Activated CD4-positive, alpha-beta T cell treated with anti-CD3 and anti-CD28 coated beads, Interleukin-10, Interleukin-2, amounts not matched to agents 100 ng/mL and 50 ng/mL, durations not matched to agents 16 hours and 8 hours (primary cell): ENCODE data around the gene DGCR2.
A peak's percentile ranks its signal among the peaks of the same experiment; 100 is the strongest.

Source experiments
- DNase-seq: peaks from one replicate; pipeline ENCODE4 v3.0.0-alpha.2; 2020

Gene DGCR2

DNA sequence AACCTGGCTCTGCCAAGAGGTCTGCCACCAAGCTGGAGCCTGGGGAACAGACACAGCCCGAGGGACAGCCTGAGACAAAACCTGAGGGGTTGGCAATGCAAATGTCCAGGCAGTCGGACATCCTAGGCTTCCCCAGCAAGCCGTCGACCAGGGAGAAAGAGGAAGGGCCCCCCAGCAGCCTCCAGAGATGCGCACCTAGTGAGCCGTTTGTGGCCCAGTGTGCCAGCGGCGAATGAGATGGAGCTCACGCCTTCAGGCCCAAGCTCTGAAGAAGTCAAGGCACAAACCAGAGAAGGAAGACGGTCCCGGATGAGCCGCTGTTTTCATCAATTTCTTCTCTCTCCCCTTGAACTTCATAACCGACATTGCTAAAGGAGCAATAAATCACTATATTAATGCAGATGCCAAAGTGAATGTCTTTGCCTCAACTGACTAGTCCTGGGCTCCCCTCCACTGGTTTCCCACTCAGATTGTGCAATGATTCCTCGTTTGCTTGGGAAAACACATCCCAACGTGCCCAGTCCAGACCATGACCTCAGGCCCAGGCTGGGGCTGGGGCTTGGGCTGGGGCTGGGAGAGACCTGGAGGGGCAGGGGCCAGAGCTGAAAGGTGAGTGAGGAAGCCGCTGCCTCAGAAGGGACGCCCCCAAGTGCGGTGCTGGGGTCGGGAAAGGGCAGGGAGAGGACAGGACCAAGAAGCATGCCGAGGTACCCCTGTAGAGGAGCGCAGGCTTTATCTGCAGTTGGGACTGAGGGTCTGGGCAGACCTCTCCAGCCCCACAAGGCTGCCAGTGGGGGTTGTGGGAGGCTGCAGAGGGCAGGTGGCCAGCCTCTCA is 3.5 kb upstream of the DGCR2 start:
- DNase-seq: no peak

- no peak for DNase-seq
Observed at GRCh38 chr22:19125011-19125410, 2.8 kb upstream of the DGCR2 start.

DNA sequence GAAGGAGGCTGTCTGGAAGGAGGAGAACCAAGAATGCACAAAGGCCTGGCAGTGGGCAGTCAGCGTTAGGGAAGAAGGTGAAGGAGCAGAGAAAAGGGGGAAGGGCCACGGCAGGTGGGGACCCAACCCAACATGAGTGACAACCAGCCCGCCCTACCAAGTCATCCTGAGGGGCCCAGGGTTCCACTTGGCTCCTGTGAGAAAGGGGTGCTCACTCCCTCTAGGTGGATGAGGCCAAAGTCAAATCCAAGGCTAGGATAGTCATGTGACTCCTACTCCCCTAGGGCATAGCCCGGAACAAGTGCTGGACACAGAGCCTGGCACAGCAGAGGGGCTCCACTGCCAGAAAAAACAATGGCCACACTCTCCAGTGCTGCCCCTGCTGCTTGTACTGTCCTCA is 2.2 kb upstream of the DGCR2 start:
- no peak for DNase-seq

DNA sequence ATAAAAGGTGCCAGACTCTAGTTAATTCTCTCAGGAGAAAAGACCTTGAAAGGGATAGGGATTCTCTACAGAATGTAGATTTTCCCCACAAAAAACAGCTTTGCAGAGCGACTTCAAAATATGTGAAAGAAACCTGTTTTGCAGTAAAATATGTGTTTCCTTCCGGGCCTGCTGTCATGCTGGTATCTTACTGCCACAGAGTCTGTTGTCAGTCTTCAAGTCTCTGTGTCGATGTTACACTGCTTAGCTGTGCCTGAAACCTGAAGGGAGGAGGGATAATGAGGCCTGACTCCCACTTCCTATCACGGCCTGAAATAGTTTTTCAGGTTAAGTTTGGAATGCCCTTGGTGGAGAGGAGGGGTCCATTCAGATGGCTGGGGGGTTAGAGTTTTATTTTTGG is 1.7 kb upstream of the DGCR2 start:
- no peak for DNase-seq

DNA sequence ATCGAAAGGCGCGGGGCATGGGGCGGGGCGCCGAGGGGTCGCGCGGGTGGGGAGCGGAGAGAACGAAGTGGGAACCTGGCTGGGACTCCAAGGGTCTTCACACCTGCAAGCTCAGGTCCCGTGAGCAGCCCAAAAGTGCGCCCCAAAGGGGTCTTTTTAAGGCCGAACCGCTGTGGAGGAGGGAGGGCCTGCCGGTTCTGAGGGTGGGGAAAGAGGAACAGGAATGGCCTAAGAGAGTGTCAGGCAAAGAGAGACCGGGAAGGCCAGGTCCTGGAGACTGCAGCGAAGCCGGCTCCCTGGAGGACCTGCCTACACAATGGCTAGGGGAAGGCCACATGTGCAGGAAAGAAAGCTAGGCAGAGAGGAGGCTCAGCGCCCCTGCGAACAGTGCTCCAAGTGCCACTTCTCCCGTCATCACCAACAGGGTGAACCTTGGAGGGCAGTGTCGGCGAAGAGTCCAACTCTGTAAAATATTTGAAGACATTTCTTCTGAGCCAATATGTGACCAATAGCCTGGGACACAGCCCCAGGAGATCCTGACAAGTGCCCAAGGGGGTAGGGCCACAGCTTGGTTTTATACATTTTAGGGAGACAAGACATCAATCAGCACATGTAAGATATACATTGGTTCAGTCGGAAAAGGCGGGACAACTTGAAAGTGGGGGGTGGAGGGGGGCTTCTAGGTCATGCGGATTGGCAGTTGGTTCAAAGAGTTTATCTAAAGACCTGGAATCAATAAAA is 710 bp upstream of the DGCR2 start:
- no peak for DNase-seq

DNA sequence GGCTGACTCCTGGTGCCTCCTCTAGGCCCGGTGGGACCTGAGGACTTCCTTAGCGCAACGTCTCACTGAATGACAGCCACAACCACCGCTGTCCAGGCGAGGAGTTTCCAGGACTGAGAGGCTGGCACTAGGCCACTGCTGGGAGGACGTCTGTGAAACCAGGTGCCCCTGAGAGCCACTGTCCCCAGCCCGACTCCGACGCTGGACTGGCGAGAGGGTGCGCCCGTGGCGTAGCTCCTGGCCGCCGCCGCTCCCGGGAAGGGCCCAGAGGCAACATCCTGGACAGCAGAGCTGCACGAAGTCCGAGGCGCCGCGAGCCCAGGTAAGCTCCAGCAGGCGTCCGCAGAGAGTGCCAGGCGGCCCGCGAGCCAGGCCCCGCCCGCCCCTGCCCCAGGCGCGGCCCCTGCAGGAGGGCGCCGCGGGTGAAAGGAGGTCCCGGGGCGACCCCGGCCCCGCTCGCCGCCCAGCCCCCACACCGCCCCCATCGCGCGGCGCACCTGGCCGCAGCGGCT is 525 bp downstream of the DGCR2 start:
- peak; percentile 44 for DNase-seq

DNA sequence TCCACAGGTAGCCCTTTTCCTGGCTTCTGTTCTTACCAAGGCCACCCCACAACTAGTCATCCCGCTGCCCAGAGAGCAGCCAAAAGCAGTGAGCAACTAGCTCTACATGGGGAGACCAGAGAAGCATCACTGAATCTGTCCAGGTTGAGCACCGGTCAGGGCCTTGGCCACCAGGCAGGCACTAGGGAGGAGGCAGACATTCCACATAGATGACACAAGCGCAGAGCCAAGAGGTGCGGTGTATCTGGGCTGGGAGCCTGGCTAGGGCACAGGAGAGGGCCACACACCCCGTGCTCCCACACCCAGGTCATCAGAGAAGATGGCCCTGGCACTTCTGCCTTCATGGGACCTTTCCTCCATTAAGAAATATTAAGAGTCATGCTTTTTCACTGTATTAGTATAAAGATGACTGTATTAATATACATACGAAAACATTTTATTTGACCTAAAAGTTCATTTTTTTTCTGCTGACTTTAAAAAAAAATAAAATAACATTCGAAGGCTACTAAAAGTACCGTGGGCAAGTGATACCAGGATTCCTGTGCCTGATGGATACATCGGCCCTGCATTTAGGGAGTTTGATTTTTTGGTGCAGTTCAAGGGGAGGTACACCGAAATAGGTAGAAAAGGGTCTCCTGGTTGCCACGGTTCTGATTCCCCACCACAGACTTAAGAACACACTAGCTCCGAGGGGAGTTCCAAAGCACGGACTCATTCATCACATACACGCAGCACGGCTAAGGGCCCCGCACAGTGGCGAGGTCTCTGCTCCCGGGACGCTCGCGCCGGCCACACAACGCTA is 1.2 kb downstream of the DGCR2 start:
- no peak for DNase-seq

DNA sequence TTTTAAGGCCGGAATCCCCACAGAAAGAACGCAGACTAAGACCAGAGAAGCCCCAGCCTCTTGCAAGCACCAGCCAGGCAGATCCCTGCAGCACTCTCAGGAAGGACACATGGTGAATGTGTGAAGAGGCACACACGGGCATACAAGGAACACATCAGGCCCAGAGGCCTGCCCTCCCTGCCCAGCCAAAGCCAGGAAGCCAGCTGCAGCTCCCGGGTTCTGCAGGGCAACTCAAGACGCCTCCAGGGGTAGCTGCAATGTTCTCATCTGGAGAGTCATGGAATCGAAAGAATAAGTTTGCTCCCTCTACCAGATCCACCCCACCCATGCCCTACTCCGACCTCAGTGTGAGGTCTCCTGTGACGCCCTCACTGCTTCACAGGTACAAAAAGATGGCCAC is 2.3 kb downstream of the DGCR2 start:
- no peak for DNase-seq

- DNase-seq: peak; percentile 22
Observed at GRCh38 chr22:19118329-19118880, 3.8 kb downstream of the DGCR2 start.

- DNase-seq: no peak
Observed at GRCh38 chr22:19117111-19117512, 5.1 kb downstream of the DGCR2 start.

- DNase-seq: no peak
Observed at GRCh38 chr22:19115628-19116027, 6.6 kb downstream of the DGCR2 start.

DNA sequence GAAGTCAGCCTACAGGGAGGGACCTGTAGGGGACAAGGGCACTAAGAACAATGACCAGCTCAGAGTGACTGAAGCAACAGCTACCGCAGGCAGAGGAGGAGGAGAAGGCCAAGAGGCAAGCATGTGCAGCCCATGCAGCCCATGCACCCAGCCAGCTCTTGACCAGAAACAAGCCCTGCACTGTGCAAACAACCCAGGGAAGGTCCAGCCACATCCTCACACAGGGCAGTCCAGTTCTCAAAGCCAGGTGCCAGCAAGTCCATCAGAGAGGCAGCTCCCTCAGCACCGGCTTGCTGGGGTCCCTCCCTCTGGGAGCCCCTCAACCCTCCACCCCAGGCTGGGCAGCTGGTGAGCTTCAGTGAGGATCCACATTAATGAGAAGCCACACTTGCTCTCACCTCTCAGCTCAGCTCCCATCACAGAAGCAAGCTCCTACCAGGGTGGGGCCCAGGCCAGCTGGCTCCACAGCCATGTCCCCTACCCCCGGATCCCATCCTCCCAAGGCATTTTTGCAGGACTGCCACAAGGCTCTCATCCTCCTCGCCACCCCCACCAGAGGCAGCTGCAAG is 7.1 kb downstream of the DGCR2 start:
- no peak for DNase-seq

- no peak for DNase-seq
Observed at GRCh38 chr22:19113429-19113828, 8.8 kb downstream of the DGCR2 start.

GRCh38 chr22:19111584-19111983 is 10.6 kb downstream of the DGCR2 start:
- DNase-seq: no peak

- no peak for DNase-seq
Observed at GRCh38 chr22:19111140-19111539, 11.1 kb downstream of the DGCR2 start.

DNA sequence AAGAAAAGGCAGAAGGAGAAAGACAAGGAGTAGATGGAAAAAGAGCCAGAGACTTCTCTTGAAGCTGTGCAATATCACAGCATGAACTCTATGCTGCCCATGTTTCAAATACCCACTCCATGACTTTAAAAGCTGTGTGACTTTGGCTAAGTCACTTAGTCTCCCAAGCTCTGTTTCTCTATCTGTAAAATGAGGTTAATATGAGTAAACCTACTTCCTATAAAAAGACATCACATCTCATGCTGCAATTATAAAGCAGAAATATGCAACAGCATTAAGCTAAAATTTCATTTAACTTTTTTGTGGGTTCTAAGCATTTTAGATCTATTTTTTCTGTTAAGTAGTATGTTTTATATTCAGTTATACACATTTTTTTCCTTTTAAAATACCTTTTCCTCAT is 11.6 kb downstream of the DGCR2 start:
- no peak for DNase-seq

DNA sequence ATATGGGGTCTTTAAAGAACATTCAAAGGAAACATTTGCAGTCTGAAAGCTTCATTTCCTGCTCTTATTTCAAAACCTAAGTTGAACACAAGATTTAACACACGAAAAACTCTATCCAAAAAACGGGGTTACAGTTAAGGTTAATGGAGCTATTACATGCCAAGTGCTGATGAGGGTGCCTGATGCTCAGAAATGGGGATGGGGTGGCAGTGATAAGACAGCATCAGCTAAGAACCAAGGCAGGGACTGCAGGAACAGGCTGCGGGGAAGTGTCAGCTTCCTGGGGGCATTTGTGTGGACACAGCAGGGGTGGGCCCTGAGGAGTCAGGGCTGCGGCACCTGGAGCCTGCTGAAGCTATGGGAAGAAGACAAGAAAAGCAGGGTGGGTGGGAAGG is 12.2 kb downstream of the DGCR2 start:
- DNase-seq: no peak

DNA sequence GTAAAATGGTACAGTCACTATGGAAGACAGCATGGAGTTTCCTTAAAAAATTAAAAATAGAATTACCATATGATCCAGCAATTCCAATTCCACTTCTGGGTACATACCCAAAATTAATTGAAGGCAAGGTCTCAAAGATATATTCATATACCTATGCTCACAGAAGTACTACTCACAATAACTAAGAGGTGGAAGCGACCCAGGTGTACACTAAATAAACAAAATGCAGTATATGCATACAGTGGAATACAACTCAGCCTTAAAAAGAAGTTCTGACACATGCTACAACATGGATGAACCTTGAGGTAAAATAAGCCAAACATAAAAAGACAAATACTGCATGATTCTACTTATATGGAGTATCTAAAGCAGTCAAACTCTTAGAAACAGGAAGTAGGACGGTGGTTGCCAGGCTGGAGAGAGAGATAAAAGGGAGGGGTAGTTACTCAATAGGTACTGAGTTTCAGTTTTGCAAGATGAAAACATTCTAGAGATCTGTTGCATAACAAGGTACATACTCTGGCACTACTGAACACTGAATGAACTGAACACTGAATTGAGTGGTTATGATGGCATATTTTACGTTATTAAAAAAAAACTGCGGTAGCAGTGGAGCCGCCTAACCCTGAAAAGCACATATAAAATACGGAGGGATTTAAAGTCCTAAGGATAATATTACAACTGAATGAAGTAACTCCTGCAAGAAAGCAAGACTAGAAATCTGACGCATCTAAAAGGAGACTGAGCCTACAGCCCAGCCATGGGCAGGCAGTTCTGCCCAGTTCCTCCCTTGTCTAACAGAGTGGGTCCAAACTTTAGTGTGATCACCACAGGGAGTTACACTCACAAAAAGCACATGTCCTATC is 12.8 kb downstream of the DGCR2 start:
- DNase-seq: peak; percentile 78

GRCh38 chr22:19108807-19109197 is 13.4 kb downstream of the DGCR2 start:
- no peak for DNase-seq

DNA sequence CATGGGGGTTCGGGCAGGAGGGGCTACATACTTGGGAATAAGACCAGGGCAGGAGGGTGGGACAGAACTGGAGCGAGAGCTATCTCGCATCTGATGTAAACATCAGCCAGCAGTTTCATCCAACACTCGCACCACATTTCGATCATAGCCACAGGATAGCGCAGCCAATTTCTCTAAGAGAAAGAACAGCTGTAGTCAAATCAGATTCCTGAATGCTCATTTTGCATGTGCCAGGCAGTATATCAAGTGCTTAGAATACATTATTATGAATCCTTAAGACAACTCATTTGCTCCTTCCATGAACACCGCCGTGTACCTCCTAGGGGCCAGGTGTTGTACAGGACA is 14.5 kb downstream of the DGCR2 start:
- no peak for DNase-seq

DNA sequence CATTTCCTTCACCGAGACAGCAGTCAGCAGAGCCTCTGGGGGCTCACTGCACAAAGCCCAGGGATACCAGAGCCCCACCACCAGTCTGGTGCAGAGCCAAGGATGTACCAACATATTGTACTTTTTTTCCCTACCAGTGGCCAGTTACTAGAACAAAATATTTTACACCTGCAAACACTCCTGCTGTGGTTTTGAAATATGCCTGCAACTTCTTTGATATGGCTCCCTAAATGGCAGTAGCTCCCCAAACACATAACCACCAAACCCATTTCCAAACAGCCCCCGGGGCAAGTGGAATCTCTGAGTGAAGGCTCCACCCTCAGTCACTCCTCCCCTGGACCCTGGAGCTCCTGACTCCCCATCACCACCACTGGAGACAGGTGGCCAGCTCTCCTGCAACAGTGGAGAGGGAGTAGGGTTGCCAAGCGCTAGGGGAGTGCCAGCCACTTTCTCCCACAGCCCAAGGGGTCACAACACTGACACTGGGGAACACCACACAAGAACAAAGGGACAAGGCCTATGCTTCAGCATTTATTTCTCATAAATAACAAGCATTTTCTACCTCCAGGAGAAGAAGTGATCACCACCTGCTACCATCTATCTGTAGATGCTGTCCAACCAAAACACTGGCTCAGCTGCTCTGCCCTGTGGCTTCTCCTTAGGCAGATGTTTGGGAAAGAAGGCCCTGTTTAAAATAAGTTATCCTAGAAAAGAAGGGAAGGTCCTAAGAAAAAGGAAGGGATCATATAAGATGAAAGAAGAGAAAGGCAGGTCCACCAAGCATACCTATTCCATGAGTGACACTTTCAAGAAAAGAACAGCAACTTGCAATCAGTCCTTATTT is 15.1 kb downstream of the DGCR2 start:
- DNase-seq: no peak
